HG02798 (cell line): ENCODE results near the gene C7orf57.
"Not testable (repeated sequence)": the region's sequence is repeated elsewhere in the genome, so short reads cannot be mapped to it uniquely, and the experiment has no call there.

ENCODE experiments used
- ATAC-seq: cut with Tn5 transposase; IDR thresholded peaks from one replicate; pipeline ENCODE4 v1.9.1; 2021; ENCODE audit warnings: mild to moderate bottlenecking; ENCODE audit not compliant: unreplicated experiment, poor library complexity

The C7orf57 gene

GRCh38 chr7:48035301-48035966 lies at the start of gene C7orf57:
Gene C7orf57 (plus strand): TSS chr7:48035543. CDS start chr7:48036309, 766 bp downstream.
- peak; percentile 100 for ATAC-seq

DNA sequence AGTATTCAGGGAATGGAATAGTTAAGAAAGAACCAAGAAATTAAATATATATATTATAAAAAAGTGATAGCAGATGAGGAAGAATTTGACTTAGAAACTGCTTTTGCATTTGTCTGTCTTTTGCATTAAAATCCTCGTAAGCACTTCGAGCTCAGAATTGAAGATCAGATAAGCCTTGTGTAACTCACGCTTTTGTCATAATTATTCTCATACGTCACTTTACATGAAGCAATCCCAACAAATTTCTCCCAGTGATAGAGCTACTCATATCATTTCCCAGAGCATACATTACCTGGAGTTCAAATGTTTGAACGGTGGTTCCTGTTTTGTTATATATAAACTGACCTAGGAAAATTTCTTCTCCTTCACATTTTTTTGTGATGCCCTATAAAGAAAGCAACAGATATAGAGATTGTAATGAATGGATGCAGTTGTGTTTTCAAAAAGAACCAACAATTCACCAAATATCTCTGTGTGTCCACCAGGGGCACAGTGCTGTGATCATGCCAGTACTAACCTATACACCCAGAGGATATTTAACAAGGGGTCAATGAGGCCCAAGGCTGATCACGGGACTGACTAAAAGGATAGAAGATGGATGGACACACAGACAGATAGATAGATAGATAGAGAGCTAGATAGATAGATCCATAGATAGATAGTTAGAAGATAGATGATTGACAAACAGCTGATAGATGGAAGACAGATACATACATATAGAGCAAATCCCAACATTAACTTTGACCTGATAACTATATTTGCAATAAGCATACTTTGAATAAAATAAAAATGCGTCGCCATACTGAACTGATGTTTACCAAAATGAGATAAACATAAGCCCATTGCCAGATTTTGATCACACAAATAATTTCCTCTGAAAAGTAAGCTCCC lies 46.6 kb upstream of the C7orf57 start:
- ATAC-seq: peak; percentile 25

- not testable (repeated sequence) for ATAC-seq
Measured at GRCh38 chr7:47989607-47990400, 45.5 kb upstream of the C7orf57 start.

DNA sequence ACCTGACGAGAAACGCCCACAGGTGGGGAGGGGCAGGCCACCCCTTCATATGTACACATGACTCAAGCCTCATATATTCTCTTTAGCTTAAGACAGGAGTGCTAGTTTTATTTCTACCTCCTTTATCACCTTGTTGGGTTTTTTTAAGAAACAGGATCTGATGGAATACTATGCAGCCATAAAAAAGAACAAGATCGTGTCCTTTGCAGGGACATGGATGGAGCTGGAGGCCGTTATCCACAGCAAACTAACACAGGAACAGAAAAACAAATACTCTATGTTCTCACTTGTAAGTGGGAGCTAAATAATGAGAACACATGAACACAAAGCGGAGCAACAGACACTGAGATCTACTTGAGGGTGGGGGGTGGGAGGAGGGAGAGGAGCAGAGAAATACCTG lies 44.8 kb upstream of the C7orf57 start:
- no peak for ATAC-seq

DNA sequence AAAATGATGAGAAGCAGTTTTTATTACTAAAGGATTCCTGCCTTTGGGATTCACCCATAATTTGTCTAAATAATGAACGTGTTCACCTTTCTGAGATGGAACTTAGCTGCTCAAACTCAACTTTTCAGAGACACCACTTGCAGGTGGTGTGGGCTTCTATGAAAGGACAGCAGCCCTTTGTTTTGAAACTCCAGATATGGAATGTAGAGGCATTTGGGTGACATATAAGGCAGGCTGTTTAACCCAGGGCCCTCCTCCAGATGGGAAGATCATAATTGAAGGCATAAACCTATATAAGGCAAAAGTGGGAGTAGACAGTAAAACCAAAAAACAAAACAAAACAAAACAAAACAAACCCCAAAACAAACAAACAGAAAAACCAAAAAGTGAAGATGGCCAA lies 44.1 kb upstream of the C7orf57 start:
- no peak for ATAC-seq

DNA sequence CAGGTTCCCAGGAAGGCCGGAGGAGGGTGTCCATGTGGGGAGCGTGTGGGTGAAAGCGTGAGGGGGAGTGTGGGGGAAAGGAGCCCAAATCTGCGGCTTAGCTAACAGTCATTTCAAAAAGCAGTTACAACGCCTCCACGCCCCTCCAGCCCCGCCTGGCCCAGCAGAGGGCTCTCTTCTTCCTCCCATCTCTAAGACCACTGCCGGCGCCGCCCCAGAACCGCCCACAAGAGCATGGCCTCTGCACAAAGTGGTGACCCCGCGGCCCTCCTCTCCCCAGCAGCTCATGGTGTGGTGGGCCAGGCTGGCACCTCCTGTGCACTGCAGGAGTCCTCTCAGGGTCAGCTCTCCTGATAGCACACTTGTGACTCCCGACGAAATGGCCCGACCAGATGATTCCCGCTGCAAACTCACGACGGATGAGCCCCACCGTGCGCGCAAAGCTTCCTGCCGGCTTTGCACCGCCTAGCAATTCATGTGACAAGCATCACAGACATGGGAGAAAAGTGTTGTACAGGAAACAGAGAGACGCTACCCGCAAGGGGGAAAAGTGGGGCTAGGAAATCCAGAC lies 43.5 kb upstream of the C7orf57 start:
- ATAC-seq: peak; percentile 99

DNA sequence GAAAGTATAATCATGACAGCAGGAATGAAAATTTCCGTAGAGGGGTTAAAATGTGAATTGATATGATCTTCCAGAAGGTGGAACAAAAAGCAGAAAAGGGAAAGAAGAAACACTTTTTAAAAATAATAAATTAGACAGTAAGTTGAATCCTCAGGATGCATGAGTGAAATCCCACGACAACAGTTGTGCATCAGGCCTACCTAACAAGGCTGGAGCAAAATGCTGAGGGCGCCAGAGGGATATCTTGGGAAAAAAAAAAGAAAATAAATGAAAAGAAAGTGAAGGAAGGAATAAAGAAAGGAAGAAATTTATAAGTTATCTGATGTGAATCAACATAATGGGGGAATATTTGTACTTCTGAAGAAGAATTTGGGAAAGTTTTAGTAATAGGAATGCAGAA lies 42.9 kb upstream of the C7orf57 start:
- no peak for ATAC-seq

- ATAC-seq: no peak
Measured at GRCh38 chr7:47999413-47999812, 35.9 kb upstream of the C7orf57 start.

DNA sequence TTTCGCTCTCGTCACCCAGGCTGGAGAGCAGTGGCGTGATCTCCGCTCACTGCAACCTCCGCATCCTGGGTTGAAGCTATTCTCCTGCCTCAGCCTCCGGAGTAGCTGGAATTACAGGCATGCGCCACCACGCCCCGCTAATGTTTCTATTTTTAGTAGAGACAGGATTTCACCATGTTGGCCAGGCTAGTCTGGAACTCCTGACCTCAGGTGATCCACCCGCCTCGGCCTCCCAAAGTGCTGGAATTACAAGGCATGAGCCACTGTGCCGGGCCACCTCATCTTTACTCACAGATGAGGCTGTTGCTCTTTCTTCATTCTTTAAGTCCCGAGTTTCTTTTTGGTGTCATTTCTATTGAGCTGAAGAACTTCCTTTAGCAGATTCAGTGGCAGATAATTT lies 35.2 kb upstream of the C7orf57 start:
- not testable (repeated sequence) for ATAC-seq

- no peak for ATAC-seq
Measured at GRCh38 chr7:48004032-48004431, 31.3 kb upstream of the C7orf57 start.

DNA sequence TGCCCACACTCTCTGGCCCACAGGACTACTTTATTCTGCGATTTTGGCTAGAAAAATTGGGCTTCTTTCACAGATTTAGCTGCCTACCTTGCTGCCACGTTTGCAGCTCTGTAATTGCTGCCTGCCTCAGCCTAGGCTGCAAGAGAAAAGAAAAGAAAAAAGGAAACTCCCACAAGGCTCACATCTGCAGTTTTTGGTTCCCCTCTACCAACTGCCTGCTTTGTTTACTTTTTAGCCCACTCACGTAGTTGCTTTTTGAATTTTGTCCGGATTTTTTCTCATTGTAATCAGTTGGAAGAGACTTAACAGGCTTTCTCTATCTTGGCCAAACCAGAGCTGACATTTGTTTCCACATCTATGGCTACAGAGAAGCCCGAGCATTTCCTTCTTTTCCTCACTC lies 30.7 kb upstream of the C7orf57 start:
- peak; percentile 70 for ATAC-seq

GRCh38 chr7:48006866-48007265 lies 28.5 kb upstream of the C7orf57 start:
- no peak for ATAC-seq

GRCh38 chr7:48009257-48009656 lies 26.1 kb upstream of the C7orf57 start:
- no peak for ATAC-seq

DNA sequence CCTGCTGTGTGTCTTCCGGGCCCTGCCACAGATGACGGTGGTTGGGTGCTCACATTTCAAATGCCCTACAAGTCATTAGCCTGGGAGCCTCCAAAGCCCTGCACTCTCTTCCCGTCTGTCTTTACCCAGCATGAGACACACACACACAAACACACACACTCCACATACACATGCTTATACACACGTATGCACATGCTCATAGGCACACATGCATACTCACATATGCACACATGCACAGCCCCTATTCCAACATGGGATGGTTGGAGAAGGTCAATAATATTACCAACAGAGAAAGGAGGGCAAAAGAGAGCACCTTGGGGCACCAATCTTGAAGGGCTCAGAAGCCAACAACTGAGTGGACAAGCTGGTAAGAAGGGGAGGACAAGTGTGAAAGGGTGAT lies 25.4 kb upstream of the C7orf57 start:
- ATAC-seq: no peak

DNA sequence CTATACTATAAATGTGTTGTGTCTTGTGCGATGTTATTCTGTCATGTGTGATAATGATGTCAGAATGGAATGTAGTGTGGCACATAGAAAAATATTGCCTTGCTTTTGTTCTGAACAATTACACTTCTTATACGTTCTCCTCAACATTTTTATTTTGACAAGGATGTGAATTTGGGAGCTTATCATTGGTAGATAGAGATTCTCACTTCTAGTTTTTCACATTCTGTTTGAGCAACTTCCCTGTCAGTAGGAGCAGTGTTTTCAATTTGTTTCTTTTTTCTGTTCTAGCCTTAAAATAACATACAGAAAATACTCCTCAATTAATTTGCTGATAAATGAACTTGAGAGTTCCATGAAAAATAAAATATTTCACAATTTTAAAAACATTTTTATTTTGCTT lies 24.0 kb upstream of the C7orf57 start:
- ATAC-seq: no peak

- no peak for ATAC-seq
Measured at GRCh38 chr7:48011951-48012350, 23.4 kb upstream of the C7orf57 start.

- no peak for ATAC-seq
Measured at GRCh38 chr7:48016641-48017040, 18.7 kb upstream of the C7orf57 start.

DNA sequence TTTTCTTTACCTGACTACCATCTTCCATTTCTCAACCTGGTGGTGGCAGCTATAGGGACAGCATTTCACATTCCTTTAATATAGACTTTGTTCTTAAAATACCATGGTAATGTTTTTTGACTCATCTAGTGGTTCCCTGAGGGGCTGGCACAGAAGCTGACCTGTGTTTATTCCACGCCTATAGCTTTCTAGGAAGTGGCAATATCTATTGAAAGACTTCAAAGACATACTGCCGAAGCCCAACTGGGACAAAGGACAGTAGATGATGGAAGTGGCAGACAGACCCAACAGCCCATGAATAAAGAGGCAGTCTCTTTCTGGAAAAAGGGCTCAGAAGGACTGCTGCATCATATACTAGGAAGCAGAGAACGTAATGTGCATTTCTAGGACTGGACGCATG lies 17.7 kb upstream of the C7orf57 start:
- ATAC-seq: no peak

- no peak for ATAC-seq
Measured at GRCh38 chr7:48025624-48026023, 9.7 kb upstream of the C7orf57 start.

DNA sequence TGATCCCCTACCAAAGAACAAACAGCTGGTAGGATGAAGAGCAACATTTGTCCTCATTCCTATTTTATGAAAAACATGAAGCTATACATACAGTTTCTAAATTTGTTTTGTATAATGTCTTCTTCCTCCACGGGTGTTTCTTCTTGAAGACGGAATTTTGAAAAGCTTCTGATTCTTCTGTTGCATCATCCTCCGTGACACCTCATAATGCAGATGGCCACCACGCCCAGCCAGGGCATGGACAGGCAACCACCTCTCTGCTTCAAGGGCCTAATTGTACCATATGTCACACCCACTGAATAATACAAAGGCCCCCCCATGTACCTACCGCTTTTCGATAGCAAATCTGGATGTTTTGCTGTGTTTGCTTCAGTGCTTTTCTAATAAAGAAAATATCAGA lies 6.4 kb upstream of the C7orf57 start, which contains the start of gene SUN3:
TSS of gene SUN3 (minus strand) at position 170 of the 400 bp plus-strand sequence. CDS start at position 1, 169 bp downstream.
- ATAC-seq: no peak
